ENCODE results near the gene PSME2. TPM values are rescaled to one million over a fixed set of nuclear protein-coding genes. Genes with fewer than 3 reads are reported as not detected.
A peak's percentile ranks its signal among the peaks of the same experiment; 100 is the strongest.

Gene PSME2
- total and polyA plus RNA-seq, 2 of the 13 experiments (the other 11 are each of a cell fraction or from before 2014, with no cell fraction given) = 332 to 716 TPM

GRCh38 chr14:24171422-24172260 lies 25.2 kb upstream of the PSME2 start, which contains the start of gene REC8 (continued):
- no peak for TF ChIP-seq ZNF180 (CRISPR knock-in tag; IDR thresholded peaks at IDR 0.05; ENCODE audit: borderline replicate concordance, low read depth)
- no peak for TF ChIP-seq ZBTB10 (CRISPR knock-in tag; IDR thresholded peaks at IDR 0.05; ENCODE audit: borderline replicate concordance)
- no peak for TF ChIP-seq ATF3 (CRISPR knock-in tag; IDR thresholded peaks at IDR 0.05)

- Histone ChIP-seq H4K20me1 (ENCODE audit: insufficient read depth, low read length) (no peaks in the 10 kb centered on the region), H3K4me2 (ENCODE audit: low read depth, low read length) (no peak overlapping the region), H2AFZ (ENCODE audit: low read length) (no peak overlapping the region), H3K79me2 (ENCODE audit: insufficient read depth, low read length) (no peaks in the 10 kb centered on the region), H3K9ac (ENCODE audit: insufficient read depth, low read depth, low read length) (no peak overlapping the region), H3K4me3 (replicated peaks in 1 of 3; ENCODE audit: insufficient read depth in 1 of 3, low read depth in 2 of 3, low read length in 3 of 3) (no peak overlapping the region), H3K27ac (ENCODE audit: extremely low read length, insufficient read depth, low read length) (no peak overlapping the region), H3K36me3 (replicated peaks in 1 of 2; ENCODE audit: control insufficient read depth in 1 of 2, insufficient read depth in 2 of 2, low read length in 2 of 2) (peaks cover 30 to 40% of the 10 kb centered on the region in 2 experiments; a peak in 4 of 5 replicates), H3K27me3 (ENCODE audit: control insufficient read depth in 1 of 2, insufficient read depth in 2 of 2, low read length in 2 of 2) (no peaks in the 10 kb centered on the region), H3K4me1 (ENCODE audit: insufficient read depth, low read length) (no peaks in the 10 kb centered on the region), H3K9me3 (ENCODE audit: low read length) (no peaks in the 10 kb centered on the region)
- CTCF ChIA-PET (ENCODE audit: low intra/inter-chr PET ratio, low total read pairs) = no interaction called here
- intact Hi-C loops (cut with micrococcal nuclease; ENCODE audit: unreplicated experiment) (no loop called here), in situ Hi-C loops (cut with HindIII; ENCODE audit: extremely low pct_ligation_motif_present, low pct_unique_long_range_greater_than_20kb) (no loop called here)
- POLR2A ChIA-PET = interaction anchor here (0.8 to 1.1 kb wide), 3 partner anchors 14 to 30 kb away, joined by 3 read pairs; partner anchors contain the start of gene PSME2
- FAIRE-seq (no peak), DNase-seq (ENCODE audit: low spot score) (no peak), ATAC-seq (no peak)
- peak; percentile 35 for TF ChIP-seq RBM22 (optimal IDR thresholded peaks at IDR 0.05; ENCODE audit: low read length)
- TF ChIP-seq ZNF441 (CRISPR knock-in tag; IDR thresholded peaks at IDR 0.05; ENCODE audit: borderline replicate concordance) = 0 out of 2 replicates have a peak, but pooled peaks have one; percentile 31
- 0 out of 2 replicates have a peak, but pooled peaks have one; percentile 12 for TF ChIP-seq ZNF770 (CRISPR knock-in tag; IDR thresholded peaks at IDR 0.05)
- TF ChIP-seq CEBPB (IDR thresholded peaks at IDR 0.05; ENCODE audit: borderline replicate concordance, low read depth, low read length) = peak; percentile 88
- peak; percentile 69 for TF ChIP-seq CEBPG (CRISPR knock-in tag; IDR thresholded peaks at IDR 0.05)
- no peak for TF ChIP-seq ZFAT (CRISPR knock-in tag; conservative IDR thresholded peaks at IDR 0.05)
- peak in 1 of 2 experiments; percentile 94; a peak in 2 of 4 replicates for TF ChIP-seq ATF4 (CRISPR knock-in tag; IDR thresholded peaks at IDR 0.05)
- no peak for TF ChIP-seq NRL (CRISPR knock-in tag; IDR thresholded peaks at IDR 0.05; ENCODE audit: borderline replicate concordance)
- TF ChIP-seq PAF1 (CRISPR knock-in tag; IDR thresholded peaks at IDR 0.05) = 0 out of 2 replicates have a peak, but pooled peaks have one; percentile 64
- WGBS (ENCODE audit: low lambda C conversion rate) = 93% methylated on average over 3 of the region's 3 CpGs
- no TSS peak for BruUV-seq (replicated peaks)
These were observed 21.2 kb upstream of the PSME2 start for GRCh38 chr14:24167469-24168114.
